Amniotic stem cell (primary cell): ENCODE data around the gene CRYGS.
"Not testable (repeated sequence)": the region's sequence is repeated elsewhere in the genome, so short reads cannot be mapped to it uniquely, and the experiment has no call there.

Source experiments
- DNase-seq: peaks from one replicate; lab custom pipeline; 2025; lab: John Stamatoyannopoulos, UW

CRYGS gene

GRCh38 chr3:186519021-186519658, 25.0 kb downstream of the CRYGS start:
- no peak for DNase-seq

- DNase-seq = no peak
These were observed 27.0 kb downstream of the CRYGS start for GRCh38 chr3:186517218-186517617.

GRCh38 chr3:186516646-186517045, 27.5 kb downstream of the CRYGS start:
- DNase-seq = no peak

- no peak for DNase-seq
These were observed 29.1 kb downstream of the CRYGS start for GRCh38 chr3:186515125-186515524.

GRCh38 chr3:186514296-186515002, 29.7 kb downstream of the CRYGS start:
- no peak for DNase-seq

- DNase-seq = no peak
These were observed 30.8 kb downstream of the CRYGS start for GRCh38 chr3:186513386-186513785.

- DNase-seq = no peak
These were observed 31.4 kb downstream of the CRYGS start for GRCh38 chr3:186512570-186513302.

- no peak for DNase-seq
These were observed 32.5 kb downstream of the CRYGS start for GRCh38 chr3:186511702-186512101.

GRCh38 chr3:186511245-186511644, 32.9 kb downstream of the CRYGS start:
- no peak for DNase-seq

- DNase-seq = no peak
These were observed 33.7 kb downstream of the CRYGS start for GRCh38 chr3:186510374-186511079.

- no peak for DNase-seq
These were observed 34.8 kb downstream of the CRYGS start for GRCh38 chr3:186509423-186509822.

GRCh38 chr3:186506857-186507256, 37.3 kb downstream of the CRYGS start:
- no peak for DNase-seq

GRCh38 chr3:186506191-186506739, 37.9 kb downstream of the CRYGS start:
- no peak for DNase-seq

GRCh38 chr3:186502966-186503712, 41.0 kb downstream of the CRYGS start:
- no peak for DNase-seq

- no peak for DNase-seq
These were observed 41.8 kb downstream of the CRYGS start for GRCh38 chr3:186502138-186502948.

- not testable (repeated sequence) for DNase-seq
These were observed 44.2 kb downstream of the CRYGS start for GRCh38 chr3:186499949-186500348.

- DNase-seq = not testable (repeated sequence)
These were observed 46.2 kb downstream of the CRYGS start for GRCh38 chr3:186498022-186498421.

GRCh38 chr3:186497608-186498007, 46.6 kb downstream of the CRYGS start:
- DNase-seq = no peak

GRCh38 chr3:186496635-186497034, 47.5 kb downstream of the CRYGS start:
- no peak for DNase-seq

- DNase-seq = no peak
These were observed 48.2 kb downstream of the CRYGS start for GRCh38 chr3:186496016-186496415.
